GM23248 (cell line): ENCODE data around the gene TBX19.

Experiments used
- EZH2 ChIP-seq: fragments of 200-600 bp; sonication (generic); IDR thresholded peaks from 2 replicates; pipeline ENCODE4 v1.6.1; 2018; ENCODE audit warnings: antibody characterized with exemption, mild to moderate bottlenecking; ENCODE audit not compliant: insufficient read depth, poor library complexity, severe bottlenecking
- EZH2phosphoT487 ChIP-seq: fragments of 200-600 bp; sonication (generic); IDR thresholded peaks from 2 replicates; pipeline ENCODE4 v1.6.1; 2018; ENCODE audit warnings: antibody characterized with exemption, moderate library complexity, mild to moderate bottlenecking, low read depth; ENCODE audit not compliant: insufficient read depth

- no peak for TF ChIP-seq EZH2
- no peak for TF ChIP-seq EZH2phosphoT487
Measured at GRCh38 chr1:168304865-168305264, 24.2 kb downstream of the TBX19 start.
